ENCODE measurements around the gene KAT6B.

DNA sequence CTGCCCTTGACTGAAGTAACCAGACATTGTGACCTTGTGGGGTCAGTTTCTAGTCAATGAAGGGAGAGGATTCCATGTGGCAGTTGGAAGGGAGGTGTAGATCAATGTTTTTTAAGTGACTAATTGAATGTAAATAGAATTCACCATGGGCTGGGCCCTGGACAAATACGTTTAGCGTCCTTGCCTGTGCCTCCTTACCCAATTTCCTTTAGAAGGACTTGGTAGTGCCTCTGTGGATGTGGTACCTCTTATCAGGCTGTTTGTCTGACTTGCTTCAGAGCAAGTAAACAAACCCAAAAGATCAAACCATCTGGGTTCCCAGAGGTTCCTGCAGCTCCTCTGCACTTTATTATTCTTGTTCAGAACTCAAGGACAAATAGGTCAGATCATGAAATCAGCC, 4.3 kb upstream of the KAT6B start:
- TF ChIP-seq RFX5 (IDR thresholded peaks at IDR 0.05; ENCODE audit: borderline replicate concordance, low read depth, low read length), result no peak
- TF ChIP-seq TAF1 (IDR thresholded peaks at IDR 0.05; ENCODE audit: low read depth, low read length), result no peak
- TF ChIP-seq SIRT6 (IDR thresholded peaks at IDR 0.05; ENCODE audit: low read length), result no peak

Data from H1 (cell line).